GM19468 (cell line): ENCODE data around the gene UBAP2L.

ENCODE experiments used
- ATAC-seq: cut with Tn5 transposase; IDR thresholded peaks from one replicate; pipeline ENCODE4 v1.9.1; 2021; ENCODE audit warnings: mild to moderate bottlenecking, moderate library complexity, moderate number of reproducible peaks; ENCODE audit not compliant: unreplicated experiment; ENCODE audit errors: extremely low read depth

Gene UBAP2L, protein sequence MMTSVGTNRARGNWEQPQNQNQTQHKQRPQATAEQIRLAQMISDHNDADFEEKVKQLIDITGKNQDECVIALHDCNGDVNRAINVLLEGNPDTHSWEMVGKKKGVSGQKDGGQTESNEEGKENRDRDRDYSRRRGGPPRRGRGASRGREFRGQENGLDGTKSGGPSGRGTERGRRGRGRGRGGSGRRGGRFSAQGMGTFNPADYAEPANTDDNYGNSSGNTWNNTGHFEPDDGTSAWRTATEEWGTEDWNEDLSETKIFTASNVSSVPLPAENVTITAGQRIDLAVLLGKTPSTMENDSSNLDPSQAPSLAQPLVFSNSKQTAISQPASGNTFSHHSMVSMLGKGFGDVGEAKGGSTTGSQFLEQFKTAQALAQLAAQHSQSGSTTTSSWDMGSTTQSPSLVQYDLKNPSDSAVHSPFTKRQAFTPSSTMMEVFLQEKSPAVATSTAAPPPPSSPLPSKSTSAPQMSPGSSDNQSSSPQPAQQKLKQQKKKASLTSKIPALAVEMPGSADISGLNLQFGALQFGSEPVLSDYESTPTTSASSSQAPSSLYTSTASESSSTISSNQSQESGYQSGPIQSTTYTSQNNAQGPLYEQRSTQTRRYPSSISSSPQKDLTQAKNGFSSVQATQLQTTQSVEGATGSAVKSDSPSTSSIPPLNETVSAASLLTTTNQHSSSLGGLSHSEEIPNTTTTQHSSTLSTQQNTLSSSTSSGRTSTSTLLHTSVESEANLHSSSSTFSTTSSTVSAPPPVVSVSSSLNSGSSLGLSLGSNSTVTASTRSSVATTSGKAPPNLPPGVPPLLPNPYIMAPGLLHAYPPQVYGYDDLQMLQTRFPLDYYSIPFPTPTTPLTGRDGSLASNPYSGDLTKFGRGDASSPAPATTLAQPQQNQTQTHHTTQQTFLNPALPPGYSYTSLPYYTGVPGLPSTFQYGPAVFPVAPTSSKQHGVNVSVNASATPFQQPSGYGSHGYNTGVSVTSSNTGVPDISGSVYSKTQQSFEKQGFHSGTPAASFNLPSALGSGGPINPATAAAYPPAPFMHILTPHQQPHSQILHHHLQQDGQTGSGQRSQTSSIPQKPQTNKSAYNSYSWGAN

GRCh38 chr1:154220071-154220969, at the start of gene UBAP2L:
Gene UBAP2L, plus strand, starts transcription at chr1:154220955. Its CDS starts 4,169 bp downstream, at chr1:154225124.
- ATAC-seq = peak; percentile 88

DNA sequence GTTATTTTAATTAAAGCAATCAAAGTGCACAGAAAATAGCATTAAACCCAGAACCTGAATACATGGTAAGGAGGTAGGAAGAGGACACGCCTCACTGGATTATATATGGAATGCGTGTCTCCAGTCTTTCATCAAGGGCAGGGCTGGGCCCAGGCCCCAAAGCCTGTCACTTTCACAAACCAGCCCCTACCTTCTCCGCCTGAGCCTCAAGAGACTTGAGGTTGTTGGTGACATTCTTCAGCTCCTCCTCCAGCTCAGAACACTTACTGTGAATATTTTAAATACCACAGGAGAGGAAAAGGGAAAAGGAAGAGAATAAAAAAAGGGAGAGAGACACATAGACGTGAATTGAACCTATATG, 49.6 kb upstream of the UBAP2L start:
- ATAC-seq = no peak

GRCh38 chr1:154171880-154172279, 48.9 kb upstream of the UBAP2L start:
- ATAC-seq = no peak

- ATAC-seq = no peak
Measured at GRCh38 chr1:154174654-154175053, 46.1 kb upstream of the UBAP2L start.

GRCh38 chr1:154176337-154176736, 44.4 kb upstream of the UBAP2L start:
- ATAC-seq = no peak

DNA sequence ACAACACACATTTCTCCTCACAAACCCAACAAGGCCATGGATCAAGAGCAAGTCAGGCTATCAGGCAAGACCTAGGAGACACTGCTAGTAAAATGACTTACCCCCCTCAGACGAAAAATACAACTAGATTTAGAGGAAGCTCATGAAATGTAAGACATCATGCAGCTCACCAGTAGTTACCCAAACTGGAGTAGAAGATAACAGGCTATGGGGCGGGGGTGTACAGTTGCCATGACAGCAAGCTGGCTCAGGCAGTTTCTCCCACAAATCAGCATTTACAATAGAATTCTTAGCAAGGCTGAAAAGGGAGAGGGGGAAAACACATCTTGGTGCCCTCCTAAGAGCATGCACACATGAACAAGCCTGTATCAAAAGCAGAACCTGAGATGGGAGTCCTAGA, 42.7 kb upstream of the UBAP2L start:
- no peak for ATAC-seq

DNA sequence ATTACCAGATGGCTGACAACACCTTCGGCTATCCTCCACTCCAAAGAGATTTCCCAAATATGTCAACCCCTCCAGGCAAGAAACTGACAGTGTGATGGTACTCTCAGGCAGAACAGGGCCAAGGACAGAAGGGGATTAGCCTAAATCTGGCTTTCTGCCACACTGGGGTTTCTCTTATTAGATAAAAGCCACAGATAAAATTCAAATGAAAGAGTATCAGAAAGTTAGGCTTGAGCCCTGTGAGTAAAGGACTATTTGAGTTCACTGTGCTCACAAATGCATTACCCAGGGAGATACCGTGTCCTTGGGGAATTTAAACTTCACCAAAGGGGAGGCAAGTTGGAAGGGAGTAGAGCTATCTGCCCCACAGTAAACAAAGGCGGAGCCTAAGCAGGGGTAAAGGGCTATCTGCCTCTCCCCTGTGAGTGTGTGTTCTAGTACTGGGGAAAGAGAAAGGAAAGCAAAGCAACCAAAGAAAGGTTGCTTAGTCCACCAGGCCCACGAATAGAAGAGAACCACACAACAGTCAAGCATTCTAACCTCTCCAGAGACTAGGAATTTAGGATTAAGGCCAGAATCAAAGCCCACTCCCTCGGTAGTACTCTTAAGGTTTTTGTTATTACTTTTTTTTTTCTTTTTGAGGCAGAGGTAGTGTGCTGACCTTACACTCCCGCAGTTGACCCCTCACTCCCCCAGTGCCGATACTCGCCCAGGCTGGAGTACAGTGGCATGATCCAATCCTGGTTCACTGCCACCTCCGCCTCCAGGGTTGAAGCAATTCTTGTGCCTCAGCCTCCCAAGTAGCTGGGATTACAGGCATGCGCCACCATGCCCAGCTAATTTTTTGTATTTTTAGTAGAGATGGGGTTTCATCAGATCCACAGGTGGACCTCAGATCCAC, 41.6 kb upstream of the UBAP2L start:
- ATAC-seq = no peak

- ATAC-seq = no peak
Measured at GRCh38 chr1:154179946-154180687, 40.6 kb upstream of the UBAP2L start.

GRCh38 chr1:154181944-154182343, 38.8 kb upstream of the UBAP2L start:
- no peak for ATAC-seq

- ATAC-seq = no peak
Measured at GRCh38 chr1:154182344-154183045, 38.3 kb upstream of the UBAP2L start.

GRCh38 chr1:154183046-154183915, 37.5 kb upstream of the UBAP2L start:
- ATAC-seq = peak; percentile 74

GRCh38 chr1:154186177-154186576, 34.6 kb upstream of the UBAP2L start:
- ATAC-seq = no peak

GRCh38 chr1:154186852-154187501, 33.8 kb upstream of the UBAP2L start:
- no peak for ATAC-seq

GRCh38 chr1:154190550-154190949, 30.2 kb upstream of the UBAP2L start:
- no peak for ATAC-seq

- ATAC-seq = no peak
Measured at GRCh38 chr1:154191990-154192461, 28.7 kb upstream of the UBAP2L start, which contains the start of gene TPM3. Gene TPM3, minus strand, starts transcription at chr1:154192100. Its CDS starts 82 bp downstream, at chr1:154192018.

DNA sequence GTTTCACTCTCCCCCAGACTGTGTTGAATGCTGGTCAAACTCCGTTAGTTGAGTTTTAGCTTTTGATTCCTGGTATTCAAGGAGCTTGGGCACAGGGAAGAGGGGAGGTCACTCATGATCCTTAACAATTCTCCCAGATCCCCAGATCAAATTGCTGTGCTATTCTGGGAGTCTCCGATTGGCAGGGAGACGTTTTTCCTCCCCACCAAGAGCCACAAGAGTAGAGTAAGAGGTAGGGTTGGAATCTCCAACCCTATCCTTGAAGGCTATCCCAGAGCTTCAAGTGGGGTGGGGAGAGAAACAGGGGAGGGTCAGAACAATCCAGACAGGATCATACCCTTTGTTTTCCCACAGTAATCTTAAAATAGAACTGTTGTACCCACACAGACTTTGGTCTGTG, 28.3 kb upstream of the UBAP2L start:
- ATAC-seq = no peak
